Embryonic facial prominence (tissue), 1 donor: ENCODE results near the gene FAM236D.
"Not testable (repeated sequence)": the region's sequence is repeated elsewhere in the genome, so short reads cannot be mapped to it uniquely, and the experiment has no call there.

Experiments
- DNase-seq: peaks from one replicate; pipeline ENCODE4 v3.0.0-alpha.2; 2016; ENCODE audit errors: extremely low spot score

The FAM236D gene

DNA sequence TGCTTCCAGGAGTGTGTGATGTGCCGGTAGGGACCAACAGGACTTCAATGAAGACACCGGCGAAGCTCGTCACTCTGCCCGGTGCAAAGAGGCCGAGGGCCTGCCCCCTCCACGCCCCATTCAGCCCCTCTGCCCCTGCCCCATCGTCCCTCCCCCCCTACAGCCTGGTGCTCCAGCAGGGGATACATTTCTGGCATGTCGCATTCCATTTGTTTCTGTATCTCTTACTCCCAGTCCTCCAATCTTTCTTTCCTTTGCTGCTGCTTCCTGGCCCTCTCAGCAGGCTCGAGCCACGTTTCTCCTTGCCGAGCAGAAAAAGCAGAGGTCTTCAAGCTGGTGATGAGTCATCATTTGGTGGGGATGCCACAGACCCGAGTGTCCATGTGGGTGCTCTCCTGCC, at the start of gene FAM236D:
Gene FAM236D, minus strand, starts transcription at position 101 of the 400 bp plus-strand sequence. Its CDS starts 100 bp downstream, at position 1.
- DNase-seq = not testable (repeated sequence)

DNA sequence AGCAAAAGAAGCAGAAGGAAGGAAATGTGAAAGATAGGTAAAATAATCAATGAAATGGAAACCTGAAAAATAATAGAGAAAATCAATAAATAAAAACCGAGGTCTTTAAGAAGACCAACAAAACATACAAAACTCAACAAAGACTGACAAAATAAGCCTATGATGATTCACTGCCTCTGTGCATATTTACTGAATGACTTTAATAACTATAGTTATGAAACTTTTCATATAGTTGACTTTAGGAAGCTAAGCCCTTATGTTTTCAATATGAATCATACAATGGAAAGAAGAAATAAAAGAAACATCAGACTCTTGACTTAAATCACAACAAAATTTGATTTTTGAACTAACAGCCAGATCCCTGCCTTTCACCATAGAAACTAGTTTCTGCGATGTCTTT, 29.5 kb upstream of the FAM236D start:
- not testable (repeated sequence) for DNase-seq

DNA sequence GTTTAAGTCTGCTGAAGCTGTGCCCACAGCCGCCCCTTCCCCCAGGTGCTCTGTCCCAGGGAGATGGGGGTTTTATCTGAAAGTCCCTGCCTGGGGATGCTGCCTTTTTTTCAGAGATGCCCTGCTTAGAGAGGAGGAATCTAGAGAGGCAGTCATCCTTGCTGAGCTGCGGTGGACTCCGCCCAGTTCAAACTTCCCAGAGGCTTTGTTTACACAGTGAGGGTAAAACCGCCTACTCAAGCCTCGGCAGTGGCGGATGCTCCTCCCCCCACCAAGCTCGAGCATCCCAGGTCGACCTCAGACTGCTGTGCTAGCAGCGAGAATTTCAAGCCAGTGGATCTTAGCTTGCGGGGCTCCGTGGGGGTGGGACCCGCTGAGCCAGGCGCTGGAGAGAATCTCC, 22.7 kb upstream of the FAM236D start:
- not testable (repeated sequence) for DNase-seq

DNA sequence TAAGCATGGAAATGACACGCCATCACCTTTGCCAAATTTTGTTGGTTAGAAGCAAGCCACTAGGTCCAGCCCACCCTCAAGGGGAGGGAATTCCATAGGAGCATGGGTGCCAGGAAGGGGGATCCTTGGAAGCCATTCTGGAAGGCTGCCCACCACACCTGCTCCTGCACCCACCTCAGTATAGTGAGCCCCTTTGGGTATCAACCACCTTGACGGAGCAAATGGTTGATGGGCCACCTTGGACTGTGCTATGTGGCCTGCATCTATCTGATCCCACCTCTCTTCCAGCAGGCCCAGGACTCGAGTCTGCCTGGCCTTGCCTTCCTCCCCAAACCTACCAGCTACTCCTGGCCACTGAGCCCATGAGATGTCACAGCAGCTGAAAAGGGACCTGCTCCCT, 17.6 kb downstream of the FAM236D start:
- DNase-seq = not testable (repeated sequence)

DNA sequence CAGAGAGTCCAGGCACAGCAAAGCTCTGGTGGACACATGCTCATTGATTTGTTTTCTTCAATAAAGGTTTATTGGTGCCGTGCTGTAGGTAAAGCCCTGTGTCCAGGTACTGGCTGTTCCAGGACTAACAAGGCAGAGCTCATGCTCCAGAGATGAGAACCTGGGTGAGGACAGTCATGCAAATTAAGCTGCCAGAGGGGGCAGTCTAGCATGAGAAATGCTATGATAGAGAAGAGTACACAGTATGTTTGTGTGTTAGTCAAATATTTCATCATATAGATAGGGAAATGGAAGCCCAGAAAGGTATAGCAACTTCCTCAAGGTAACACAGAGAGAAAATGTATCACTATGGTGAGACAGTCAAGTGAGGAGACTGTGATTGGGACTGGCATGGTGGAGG, 19.9 kb downstream of the FAM236D start:
- DNase-seq = not testable (repeated sequence)

DNA sequence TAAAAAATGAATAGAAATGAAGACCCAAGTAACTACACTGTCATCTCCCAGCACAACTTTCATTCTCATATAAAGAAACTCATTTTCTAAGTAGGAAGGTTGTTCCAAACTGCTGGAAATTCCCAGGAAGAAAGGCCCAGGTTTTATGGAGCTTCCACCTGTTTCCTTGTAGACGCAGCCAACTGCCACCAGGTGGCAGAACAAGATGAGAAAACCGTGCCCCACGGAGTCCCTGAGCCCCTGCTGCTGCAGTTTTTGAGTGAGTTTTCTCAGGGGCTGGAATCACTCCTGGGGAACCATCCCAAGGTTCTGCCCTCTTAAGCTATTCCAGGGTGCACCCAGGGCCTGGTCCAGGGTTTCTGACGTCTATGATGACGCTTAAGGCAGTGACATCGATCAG, 24.0 kb downstream of the FAM236D start:
- DNase-seq = not testable (repeated sequence)

DNA sequence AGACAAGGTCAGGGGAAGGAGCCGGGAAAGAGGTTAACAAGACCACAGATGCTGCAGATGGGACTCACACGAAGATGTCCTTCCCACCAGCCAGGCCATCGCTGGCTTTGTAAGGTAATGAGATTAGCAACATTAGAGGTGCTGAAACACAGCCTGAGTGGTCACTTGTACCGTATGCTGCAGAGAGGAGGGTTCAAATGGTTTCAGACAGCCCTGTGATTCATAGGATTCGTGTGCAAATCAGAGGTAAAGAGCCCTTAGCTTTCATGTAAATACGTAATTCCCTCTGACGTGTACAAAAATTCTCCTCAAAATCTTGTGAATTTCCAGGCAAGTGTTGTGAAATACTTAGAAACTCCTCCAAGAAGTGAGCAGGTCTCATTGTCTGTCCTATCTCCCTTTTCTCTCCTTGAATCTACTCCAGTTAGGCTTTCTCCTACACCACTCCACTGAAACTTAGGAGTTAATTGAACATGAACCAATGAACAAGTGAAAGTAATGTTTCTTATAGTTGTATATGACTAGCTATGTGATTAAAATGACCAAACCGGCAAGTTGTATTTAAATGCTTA, 24.6 kb downstream of the FAM236D start:
- DNase-seq = not testable (repeated sequence)

DNA sequence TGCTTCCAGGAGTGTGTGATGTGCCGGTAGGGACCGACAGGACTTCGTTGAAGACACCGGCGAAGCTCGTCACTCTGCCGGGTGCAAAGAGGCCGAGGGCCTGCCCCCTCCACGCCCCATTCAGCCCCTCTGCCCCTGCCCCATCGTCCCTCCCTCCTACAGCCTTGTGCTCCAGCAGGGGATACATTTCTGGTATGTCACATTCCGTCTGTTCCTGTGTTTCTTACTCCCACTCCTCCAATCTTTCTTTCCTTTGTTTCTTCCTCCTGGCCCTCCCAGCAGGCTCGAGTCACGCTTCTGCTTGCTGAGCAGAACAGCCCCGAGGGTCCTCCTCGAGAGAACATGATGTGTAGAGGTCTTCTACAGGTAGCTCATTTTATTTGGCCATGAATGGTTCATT, 25.4 kb downstream of the FAM236D start, which contains the start of gene FAM236B:
Gene FAM236B, minus strand, starts transcription at position 101 of the 400 bp plus-strand sequence. Its CDS starts 100 bp downstream, at position 1.
- not testable (repeated sequence) for DNase-seq

DNA sequence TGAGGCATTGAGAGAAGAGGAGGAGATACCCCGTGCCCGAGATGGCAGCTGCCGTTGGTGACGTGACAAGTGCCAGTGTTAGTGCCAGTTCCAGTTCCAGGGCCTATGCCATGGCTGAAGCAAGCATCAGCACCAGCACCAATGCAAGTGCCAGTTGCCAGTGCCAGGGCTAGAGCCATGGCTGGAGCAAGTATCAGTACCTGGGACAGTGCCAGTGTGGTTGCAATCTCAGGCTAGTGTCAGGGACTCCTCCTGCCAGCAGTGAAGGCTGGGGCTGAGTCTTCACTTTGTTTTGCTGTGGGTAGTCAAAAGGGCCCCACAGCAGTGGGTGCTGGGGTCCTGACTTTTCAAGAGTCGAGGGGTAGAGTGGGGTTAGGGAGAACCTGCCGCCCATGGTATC, 29.9 kb downstream of the FAM236D start:
- DNase-seq = not testable (repeated sequence)

DNA sequence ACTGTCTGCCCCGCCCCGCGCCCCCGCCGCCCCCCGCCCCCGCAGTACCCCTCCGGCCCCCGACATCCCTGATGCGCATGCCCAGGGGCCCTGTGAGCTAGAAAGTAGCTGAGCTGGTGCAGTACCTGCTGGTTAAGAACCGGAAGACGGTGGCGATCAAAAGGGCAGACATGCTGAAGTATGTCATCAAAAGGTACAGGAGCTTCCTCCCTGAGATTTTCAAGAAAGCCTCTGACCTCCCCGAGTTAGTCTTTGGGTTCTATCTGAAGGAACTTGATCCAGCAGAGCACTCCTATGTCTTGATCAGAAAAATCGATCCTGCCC, 30.6 kb downstream of the FAM236D start:
- not testable (repeated sequence) for DNase-seq

DNA sequence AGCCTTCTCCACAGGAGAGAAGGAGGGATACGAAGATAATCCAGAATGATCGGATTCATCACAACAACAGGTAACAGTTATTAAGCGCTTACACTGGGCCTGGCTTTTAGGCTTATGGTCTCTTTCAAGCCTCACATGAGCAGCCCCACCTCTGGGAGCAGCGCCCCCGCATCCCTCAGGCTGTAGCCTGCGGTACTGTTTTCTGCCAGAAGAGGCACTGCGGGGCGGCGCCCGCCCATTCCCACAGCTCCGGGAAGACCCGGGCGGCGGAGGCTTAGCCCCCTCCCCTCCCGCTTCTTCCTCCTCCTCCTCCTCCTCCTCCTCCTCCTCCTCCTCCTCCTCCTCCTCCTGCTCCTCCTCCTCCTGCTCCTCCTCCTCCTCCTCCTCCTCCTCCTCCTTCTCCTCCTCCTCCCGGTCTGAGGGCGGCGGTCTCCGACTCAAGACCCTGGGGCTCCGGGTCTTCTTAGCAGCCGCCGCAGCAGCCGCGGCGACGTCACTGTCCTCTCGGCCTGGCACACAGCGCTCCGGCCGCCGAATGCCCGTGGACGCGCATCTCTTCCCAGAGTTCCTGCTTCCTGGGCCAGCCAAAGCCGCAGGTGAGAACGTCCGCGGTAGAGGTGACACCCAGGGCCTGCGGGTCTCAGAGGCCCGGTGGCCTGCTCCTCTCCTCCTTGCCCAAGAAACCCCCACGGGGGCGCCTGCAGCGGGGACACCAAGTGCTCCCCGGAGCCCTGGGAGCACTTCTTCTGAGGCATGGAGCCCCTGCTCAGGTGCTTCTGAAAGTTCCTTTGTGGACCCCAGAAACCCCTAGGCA, 31.1 kb downstream of the FAM236D start, which contains the start of gene DMRTC1B:
Gene DMRTC1B, plus strand, starts transcription at position 238 of the 814 bp plus-strand sequence. CDS start 68,246 bp downstream, outside the sequence.
- DNase-seq = not testable (repeated sequence)

DNA sequence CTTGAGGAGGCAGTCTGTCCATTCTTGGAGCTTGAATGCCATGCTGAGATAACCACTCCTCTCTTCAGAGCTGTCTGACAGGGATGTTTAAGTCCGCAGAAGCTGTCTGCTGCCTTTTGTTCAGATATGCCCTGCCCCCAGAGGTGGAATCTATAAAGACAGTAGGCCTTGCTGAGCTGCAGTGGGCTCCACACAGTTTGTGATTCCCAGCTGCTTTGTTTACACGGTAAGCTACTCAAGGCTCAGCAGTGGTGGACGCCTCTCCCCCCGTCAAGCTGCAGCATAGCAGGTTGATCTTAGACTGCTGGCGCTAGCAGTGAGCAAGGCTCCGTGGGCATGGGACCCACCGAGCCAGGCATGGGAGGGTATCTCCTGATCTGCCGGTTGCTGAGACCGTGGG, 47.6 kb downstream of the FAM236D start:
- not testable (repeated sequence) for DNase-seq
